ENCODE data around the gene PYM1. TPM values are rescaled to one million over a fixed set of nuclear protein-coding genes. Genes with fewer than 3 reads are reported as not detected.
"Not testable (repeated sequence)": the region's sequence is repeated elsewhere in the genome, so short reads cannot be mapped to it uniquely, and the experiment has no call there.

PYM1 gene
- polyA plus RNA-seq, 1 experiment: 35.3 TPM

- Histone ChIP-seq H3K27me3 (ENCODE audit: control insufficient read depth, insufficient read depth, low read length) (no peaks in the 10 kb centered on the region), H3K27ac (ENCODE audit: low read depth, low read length) (no peak overlapping the region), H3K4me3 (ENCODE audit: low read depth, low read length) (no peak overlapping the region), H3K9me3 (ENCODE audit: control insufficient read depth, insufficient read depth, low read length) (peaks cover 9% of the 10 kb centered on the region)
- ChIA-PET CTCF (interaction anchor here (1.0 kb wide), 1 partner anchor 52 kb away, joined by 4 read pairs; no protein-coding TSS in a partner anchor), POLR2A (no interaction called here)
- no peak for DNase-seq (ENCODE audit: low read depth, low spot score)
- no peak for TF ChIP-seq CTCF (IDR thresholded peaks at IDR 0.05; ENCODE audit: low read depth, low read length)
Observed at GRCh38 chr12:55874443-55874842, 53.3 kb downstream of the PYM1 start.

- not testable (repeated sequence) for H3K27ac ChIP-seq (ENCODE audit: low read depth, low read length)
- CTCF ChIA-PET: interaction anchor here (0.9 to 1.2 kb wide), 2 partner anchors 60 to 74 kb away, joined by 4 read pairs; no protein-coding TSS in a partner anchor
Observed at GRCh38 chr12:55866454-55867004, 61.2 kb downstream of the PYM1 start.

DNA sequence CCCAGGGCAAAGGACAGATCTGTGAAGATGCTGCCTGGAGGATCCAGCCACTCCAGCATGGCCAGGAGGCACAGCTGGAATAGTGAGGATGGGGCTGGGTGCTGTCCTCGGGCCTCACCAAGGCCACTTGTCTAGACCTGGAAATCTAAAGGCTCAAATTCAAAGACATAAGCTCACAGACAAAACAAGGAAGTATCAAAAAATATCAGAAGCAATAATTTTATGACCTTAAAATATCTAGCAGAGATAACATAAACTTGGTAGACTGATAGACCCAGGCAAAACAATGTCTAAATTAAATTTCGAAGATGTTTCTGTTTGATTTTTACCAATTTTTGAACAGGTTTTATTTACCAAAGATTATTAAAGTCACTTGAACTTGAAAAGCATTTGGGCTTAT is 62.4 kb downstream of the PYM1 start:
- no peak for DNase-seq (ENCODE audit: low read depth, low spot score)
- POLR2A ChIA-PET: no interaction called here
- H3K27ac ChIP-seq (ENCODE audit: low read depth, low read length): no peak overlapping the region
- CTCF ChIA-PET: interaction anchor here (1.2 to 1.5 kb wide), 2 partner anchors 62 to 75 kb away, joined by 3 to 4 read pairs; no protein-coding TSS in a partner anchor
- H3K4me3 ChIP-seq (ENCODE audit: low read depth, low read length): no peak overlapping the region
- no peak for TF ChIP-seq CTCF (IDR thresholded peaks at IDR 0.05; ENCODE audit: low read depth, low read length)
- H3K9me3 ChIP-seq (ENCODE audit: control insufficient read depth, insufficient read depth, low read length): peaks cover 3% of the 10 kb centered on the region
- no peaks in the 10 kb centered on the region for H3K27me3 ChIP-seq (ENCODE audit: control insufficient read depth, insufficient read depth, low read length)

More at GRCh38 chr12:55866454-55867004, 61.2 kb downstream of the PYM1 start:
- POLR2A ChIA-PET; H3K9me3 ChIP-seq (ENCODE audit: control insufficient read depth, insufficient read depth, low read length); H3K4me3 ChIP-seq (ENCODE audit: low read depth, low read length); H3K27me3 ChIP-seq (ENCODE audit: control insufficient read depth, insufficient read depth, low read length); DNase-seq (ENCODE audit: low read depth, low spot score): not testable (repeated sequence)

DNA sequence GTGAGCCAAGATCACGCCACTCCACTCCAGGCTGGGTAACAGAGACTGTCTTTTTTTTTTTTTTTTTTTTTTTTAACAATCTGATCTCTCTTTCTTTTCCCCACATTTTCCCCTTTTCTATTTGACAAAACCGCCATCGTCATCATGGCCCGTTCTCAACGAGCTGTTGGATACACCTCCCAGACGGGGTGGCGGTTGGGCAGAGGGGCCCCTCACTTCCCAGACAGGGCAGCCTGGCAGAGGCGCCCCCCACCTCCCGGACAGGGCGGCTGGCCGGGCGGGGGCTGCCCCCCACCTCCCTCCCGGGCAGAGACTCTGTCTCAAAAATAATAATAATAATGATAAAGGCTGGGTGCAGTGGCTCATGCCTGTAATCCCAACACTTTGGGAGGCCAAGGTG is 64.8 kb downstream of the PYM1 start:
- H3K27ac ChIP-seq (ENCODE audit: low read depth, low read length); H3K9me3 ChIP-seq (ENCODE audit: control insufficient read depth, insufficient read depth, low read length); DNase-seq (ENCODE audit: low read depth, low spot score); H3K27me3 ChIP-seq (ENCODE audit: control insufficient read depth, insufficient read depth, low read length); POLR2A ChIA-PET; CTCF ChIA-PET; H3K4me3 ChIP-seq (ENCODE audit: low read depth, low read length): not testable (repeated sequence)

DNA sequence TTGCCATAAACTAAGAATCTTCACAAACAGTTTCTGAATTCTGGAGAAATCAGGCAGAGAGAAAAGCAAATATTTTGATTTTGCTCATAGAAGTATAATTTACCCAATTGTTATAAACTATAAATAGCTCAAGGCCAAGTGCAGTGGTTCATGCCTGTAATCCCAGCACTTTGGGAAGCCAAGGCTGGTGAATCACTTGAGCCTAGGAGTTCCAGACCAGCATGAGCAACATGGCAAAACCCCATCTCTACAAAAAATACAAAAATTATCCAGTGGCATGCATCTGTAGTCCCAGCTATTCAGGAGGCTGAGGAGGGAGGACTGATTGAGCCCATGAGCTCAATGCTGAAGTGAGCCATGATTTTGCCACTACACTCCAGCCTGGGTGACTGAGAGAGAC is 65.4 kb downstream of the PYM1 start:
- H3K27ac ChIP-seq (ENCODE audit: low read depth, low read length): no peak overlapping the region
- no peak for DNase-seq (ENCODE audit: low read depth, low spot score)
- ChIA-PET CTCF (no interaction called here), POLR2A (no interaction called here)
- no peak for TF ChIP-seq CTCF (IDR thresholded peaks at IDR 0.05; ENCODE audit: low read depth, low read length)
- H3K27me3 ChIP-seq (ENCODE audit: control insufficient read depth, insufficient read depth, low read length): no peaks in the 10 kb centered on the region
- H3K9me3 ChIP-seq (ENCODE audit: control insufficient read depth, insufficient read depth, low read length): peaks cover 3% of the 10 kb centered on the region
- H3K4me3 ChIP-seq (ENCODE audit: low read depth, low read length): no peak overlapping the region

DNA sequence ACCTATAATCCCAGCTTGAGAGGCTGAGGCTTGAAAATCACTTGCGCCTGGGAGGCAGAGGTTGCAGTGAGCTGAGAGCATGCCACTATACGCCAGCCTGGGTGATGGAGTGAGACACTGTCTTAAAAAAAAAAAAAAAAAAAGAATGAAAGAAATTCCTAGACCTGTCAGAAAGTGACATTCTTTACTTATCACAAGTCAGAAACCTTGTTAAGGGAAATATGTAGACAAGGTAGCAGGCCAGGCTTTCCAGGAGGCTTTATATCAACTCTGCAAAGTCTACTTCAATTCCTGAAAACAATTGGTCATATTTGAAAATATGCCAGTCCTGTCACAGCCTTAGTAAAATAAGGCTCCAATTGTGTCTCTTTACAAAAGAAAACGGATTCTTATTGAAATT is 65.8 kb downstream of the PYM1 start:
- H3K27me3 ChIP-seq (ENCODE audit: control insufficient read depth, insufficient read depth, low read length): no peaks in the 10 kb centered on the region
- TF ChIP-seq CTCF (IDR thresholded peaks at IDR 0.05; ENCODE audit: low read depth, low read length): no peak

More for the DNA sequence above, 65.8 kb downstream of the PYM1 start:
- Histone ChIP-seq H3K27ac (ENCODE audit: low read depth, low read length) (no peak overlapping the region), H3K4me3 (ENCODE audit: low read depth, low read length) (no peak overlapping the region), H3K9me3 (ENCODE audit: control insufficient read depth, insufficient read depth, low read length) (peaks cover 3% of the 10 kb centered on the region)
- ChIA-PET POLR2A (no interaction called here), CTCF (no interaction called here)
- no peak for DNase-seq (ENCODE audit: low read depth, low spot score)
